Prostate gland (tissue), 2 donors: ENCODE measurements around the gene LDB1. TPM values are rescaled to one million over a fixed set of nuclear protein-coding genes. Genes with fewer than 3 reads are reported as not detected.

Experiments
- DNase-seq: peaks from one replicate; pipeline ENCODE4 v3.0.0-alpha.2; 2019; ENCODE audit warnings: low spot score
- H3K27ac ChIP-seq, 2 donors: fragments of 200-600 bp; sonication (generic); 2 replicates each; pipeline ENCODE4 v1.5.1; 2017 to 2019
- H3K27me3 ChIP-seq: fragments of 200-600 bp; sonication (generic); replicated peaks from 2 replicates; pipeline ENCODE4 v1.5.1; 2019; ENCODE audit not compliant: insufficient read depth
- H3K36me3 ChIP-seq, 2 donors: fragments of 200-600 bp; sonication (generic); 1 replicate in 1 of 2; 2 replicates in 1 of 2; pipeline versions ENCODE4 v1.5.1 to v1.8.1; 2017 to 2019
- H3K4me1 ChIP-seq: fragments of 200-600 bp; sonication (generic); replicated peaks from 2 replicates; pipeline ENCODE4 v1.5.1; 2019
- H3K4me3 ChIP-seq, 2 donors: fragments of 200-600 bp; sonication (generic); 2 replicates each; pipeline ENCODE4 v1.5.1; 2017 to 2019
- H3K9me3 ChIP-seq: fragments of 200-600 bp; sonication (generic); 2 replicates; pipeline ENCODE4 v1.5.1; 2017
- POLR2A ChIP-seq: fragments of 450-650 bp; IDR thresholded peaks from one replicate; pipeline ENCODE4 v1.6.1; 2016; ENCODE audit warnings: antibody characterized with exemption, mild to moderate bottlenecking
- POLR2AphosphoS5 ChIP-seq: sonication (generic); formaldehyde crosslinking; IDR thresholded peaks from one replicate; pipeline ENCODE4 v1.6.1; 2017; ENCODE audit warnings: antibody characterized with exemption
- WGBS: methylation state at CpG from one replicate; pipeline ENCODE4 v1.1.5; 2018; 5-methylcytosine and 5-hydroxymethylcytosine counted together
- intact Hi-C: fragments of 100-400 bp; cut with DNase I; formaldehyde crosslinking; loops from one replicate; pipeline ENCODE4 v1.14.2; 2022
- total RNA-seq, 2 donors: library from RNA; depleted of rRNA; stranded (reverse); fragments of >200 nt; gene quantifications; one replicate each; pipeline ENCODE4 v1.1.0, GENCODE V29; 2016
- TF ChIP-seq, protein P1 (sequence below), 4 experiments: fragments of 200-600 bp in 2 of 4; fragments of 450-650 bp in 2 of 4; sonication (generic) in 2 of 4; IDR thresholded peaks; 1 replicate in 3 of 4; 2 replicates in 1 of 4; pipeline ENCODE4 v1.5.1; 2016 to 2019; ENCODE audit warnings: antibody characterized with exemption in 4 of 4, mild to moderate bottlenecking in 2 of 4, moderate library complexity in 2 of 4

Gene LDB1
- total RNA-seq, 2 donors from 2014 or later = 55.0 to 91.5 TPM

DNA sequence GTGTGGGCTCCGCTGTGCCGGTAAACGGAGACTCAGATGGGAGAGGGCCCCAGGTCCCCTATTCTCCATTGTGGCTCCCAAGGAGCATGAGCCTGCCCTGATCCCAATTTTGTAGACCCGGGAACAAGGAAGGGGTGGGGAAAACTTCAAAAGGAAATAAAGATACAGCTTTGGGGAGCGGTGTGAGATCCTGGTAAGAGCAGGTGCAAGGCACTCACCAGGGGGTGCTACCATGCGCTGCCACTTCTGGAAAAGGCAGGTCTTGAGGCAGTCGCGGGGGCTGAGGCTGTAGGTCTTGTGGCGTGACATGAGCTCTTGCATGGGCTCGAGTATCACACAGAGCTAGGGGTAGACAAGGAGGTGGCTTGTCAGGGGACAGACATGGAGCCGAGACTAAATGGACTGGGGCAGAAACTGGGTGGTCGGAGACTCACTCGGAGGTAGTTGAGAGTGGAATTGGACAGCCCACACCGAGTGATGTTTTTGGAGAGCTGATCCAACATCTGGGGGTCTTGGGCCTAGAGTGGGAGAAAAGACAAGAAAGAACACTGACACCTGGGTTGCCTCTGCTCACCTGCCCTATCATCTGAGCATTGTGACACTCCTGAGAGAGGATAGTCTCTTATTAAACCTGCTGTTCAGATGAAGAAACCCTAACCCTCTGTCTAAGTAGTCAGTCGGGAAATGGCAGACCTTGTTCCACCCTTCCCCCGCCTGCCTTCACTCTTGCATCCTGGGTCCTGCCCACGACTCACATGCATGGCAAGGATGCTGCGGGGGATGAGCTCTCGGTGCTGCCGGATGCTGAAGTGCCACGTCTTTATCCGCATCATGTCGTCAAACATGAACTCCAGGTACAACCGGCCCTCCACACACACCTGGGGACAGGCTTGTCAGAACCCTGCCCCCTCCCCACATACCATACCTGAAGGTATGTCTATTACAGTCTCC lies 10.7 kb downstream of the LDB1 start:
- TF ChIP-seq, protein P1, sequence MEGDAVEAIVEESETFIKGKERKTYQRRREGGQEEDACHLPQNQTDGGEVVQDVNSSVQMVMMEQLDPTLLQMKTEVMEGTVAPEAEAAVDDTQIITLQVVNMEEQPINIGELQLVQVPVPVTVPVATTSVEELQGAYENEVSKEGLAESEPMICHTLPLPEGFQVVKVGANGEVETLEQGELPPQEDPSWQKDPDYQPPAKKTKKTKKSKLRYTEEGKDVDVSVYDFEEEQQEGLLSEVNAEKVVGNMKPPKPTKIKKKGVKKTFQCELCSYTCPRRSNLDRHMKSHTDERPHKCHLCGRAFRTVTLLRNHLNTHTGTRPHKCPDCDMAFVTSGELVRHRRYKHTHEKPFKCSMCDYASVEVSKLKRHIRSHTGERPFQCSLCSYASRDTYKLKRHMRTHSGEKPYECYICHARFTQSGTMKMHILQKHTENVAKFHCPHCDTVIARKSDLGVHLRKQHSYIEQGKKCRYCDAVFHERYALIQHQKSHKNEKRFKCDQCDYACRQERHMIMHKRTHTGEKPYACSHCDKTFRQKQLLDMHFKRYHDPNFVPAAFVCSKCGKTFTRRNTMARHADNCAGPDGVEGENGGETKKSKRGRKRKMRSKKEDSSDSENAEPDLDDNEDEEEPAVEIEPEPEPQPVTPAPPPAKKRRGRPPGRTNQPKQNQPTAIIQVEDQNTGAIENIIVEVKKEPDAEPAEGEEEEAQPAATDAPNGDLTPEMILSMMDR (IDR thresholded peaks at IDR 0.05) = no peak
- TF ChIP-seq POLR2AphosphoS5 (no peak), POLR2A (no peak)
- Histone ChIP-seq H3K36me3 (peaks cover 7 to 37% of the 10 kb centered on the region in 2 donors), H3K27ac (no peak overlapping the region), H3K4me3 (no peak overlapping the region), H3K9me3 (no peaks in the 10 kb centered on the region), H3K4me1 (peaks cover 10% of the 10 kb centered on the region), H3K27me3 (no peaks in the 10 kb centered on the region)
- intact Hi-C loops = loop anchor here (5.0 kb wide), 1 partner anchor 42 kb away; the partner anchor contains the start of gene HPS6
- no peak for DNase-seq
- 86% methylated on average over 24 of the region's 24 CpGs for WGBS

DNA sequence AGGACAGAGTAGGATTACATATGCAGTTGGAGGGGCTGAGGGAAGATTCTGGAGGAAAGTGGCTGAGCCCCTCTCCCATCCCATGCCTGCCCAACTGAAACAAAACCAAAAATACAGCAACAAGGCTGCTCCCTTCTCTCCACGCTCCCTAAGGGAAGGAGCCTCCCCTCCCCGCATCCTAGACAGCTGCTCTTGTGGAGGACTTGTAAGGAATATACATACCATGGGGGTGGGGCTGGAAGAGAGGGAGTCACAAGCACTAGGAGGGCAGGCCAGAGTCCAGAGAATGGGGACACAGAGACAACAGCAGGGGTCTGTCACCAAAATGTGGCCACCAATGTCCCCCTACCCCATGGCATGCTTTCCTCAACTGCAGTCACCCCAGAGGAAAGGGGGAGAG lies 13.2 kb downstream of the LDB1 start:
- Histone ChIP-seq H3K4me1 (no peaks in the 10 kb centered on the region), H3K27me3 (no peaks in the 10 kb centered on the region), H3K36me3 (peaks cover 7 to 37% of the 10 kb centered on the region in 2 donors), H3K4me3 (no peak overlapping the region), H3K9me3 (no peaks in the 10 kb centered on the region), H3K27ac (no peak overlapping the region)
- TF ChIP-seq, protein P1 (IDR thresholded peaks at IDR 0.05) = no peak
- TF ChIP-seq POLR2A (no peak), POLR2AphosphoS5 (no peak)
- DNase-seq = no peak
- 91% methylated on average over 2 of the region's 2 CpGs for WGBS
- intact Hi-C loops = no loop called here

DNA sequence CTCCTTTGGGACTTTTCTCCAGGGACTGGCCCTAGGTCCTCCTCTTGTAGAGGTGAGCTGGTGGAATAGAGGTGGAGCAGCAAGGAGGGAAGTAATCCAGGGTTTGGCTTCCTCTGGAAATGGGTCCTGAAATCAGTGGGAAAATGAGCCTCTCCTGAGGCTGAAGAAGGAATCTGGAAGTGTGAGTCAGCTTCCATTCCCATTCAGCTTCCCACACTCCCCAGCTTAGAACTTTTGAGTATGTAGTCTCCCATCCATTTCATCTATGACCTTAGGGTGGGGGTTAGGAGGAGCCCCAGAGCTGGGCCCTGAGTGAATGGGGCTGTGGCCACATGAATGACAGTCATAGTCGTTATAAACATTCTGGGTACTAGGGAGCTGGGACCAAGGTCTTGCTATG lies 17.7 kb downstream of the LDB1 start:
- Histone ChIP-seq H3K4me3 (no peak overlapping the region), H3K27me3 (no peaks in the 10 kb centered on the region), H3K9me3 (no peaks in the 10 kb centered on the region), H3K4me1 (no peaks in the 10 kb centered on the region), H3K36me3 (no peaks in the 10 kb centered on the region), H3K27ac (no peak overlapping the region)
- DNase-seq = no peak
- TF ChIP-seq, protein P1 (IDR thresholded peaks at IDR 0.05) = no peak
- TF ChIP-seq POLR2A (no peak), POLR2AphosphoS5 (no peak)
- intact Hi-C loops = no loop called here
- 75% methylated on average over 1 of the region's 1 CpG for WGBS

DNA sequence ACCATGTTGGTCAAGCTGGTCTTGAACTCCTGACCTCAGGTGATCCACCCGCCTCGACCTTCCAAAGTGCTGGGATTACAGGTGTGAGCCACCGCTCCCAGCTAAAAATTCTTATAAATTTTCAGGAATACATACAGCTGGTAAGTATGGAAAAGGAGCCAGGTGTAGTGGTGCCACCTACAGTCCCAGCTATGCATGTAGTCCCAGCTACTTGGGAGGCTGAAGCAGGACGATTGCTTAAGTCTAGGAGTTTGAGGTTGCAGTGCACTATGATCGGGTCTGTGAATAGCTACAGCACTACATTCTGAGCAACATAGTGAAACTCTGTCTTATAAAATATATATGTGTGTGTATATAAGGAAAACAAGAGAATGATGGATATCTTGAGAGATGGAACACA lies 19.0 kb downstream of the LDB1 start:
- intact Hi-C loops = no loop called here
- WGBS = 86% methylated on average over 5 of the region's 5 CpGs
- H3K36me3 ChIP-seq = no peaks in the 10 kb centered on the region
- DNase-seq = no peak
- H3K9me3 ChIP-seq = no peaks in the 10 kb centered on the region
- H3K4me1 ChIP-seq = no peaks in the 10 kb centered on the region
- H3K27me3 ChIP-seq = no peaks in the 10 kb centered on the region
- no peak overlapping the region for H3K27ac ChIP-seq
- H3K4me3 ChIP-seq = no peak overlapping the region
- TF ChIP-seq POLR2A (no peak), POLR2AphosphoS5 (no peak)
- TF ChIP-seq, protein P1 (IDR thresholded peaks at IDR 0.05) = no peak

DNA sequence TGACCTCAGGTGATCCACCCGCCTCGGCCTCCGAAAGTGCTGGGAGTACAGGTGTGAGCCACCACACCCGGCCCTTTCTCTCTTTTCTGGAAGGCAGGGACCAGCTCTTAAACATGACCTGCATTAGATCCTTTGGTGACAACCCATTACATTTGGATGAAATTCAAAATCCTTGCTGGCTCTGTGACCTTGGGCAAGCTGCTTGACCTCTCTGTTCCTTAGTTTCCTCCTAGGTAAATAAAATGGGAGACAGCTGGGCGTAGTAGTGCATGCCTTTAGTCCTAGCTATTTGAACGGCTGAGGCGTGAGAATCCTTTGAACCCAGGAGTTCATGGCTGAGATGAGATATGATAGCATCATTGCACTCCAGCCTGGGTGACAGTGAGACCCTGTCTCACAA lies 23.7 kb downstream of the LDB1 start:
- DNase-seq = no peak
- H3K36me3 ChIP-seq = no peaks in the 10 kb centered on the region
- H3K27me3 ChIP-seq = no peaks in the 10 kb centered on the region
- TF ChIP-seq, protein P1 (IDR thresholded peaks at IDR 0.05) = no peak
- TF ChIP-seq POLR2AphosphoS5 (no peak), POLR2A (no peak)
- 95% methylated on average over 7 of the region's 7 CpGs for WGBS
- no peak overlapping the region for H3K4me3 ChIP-seq
- no peaks in the 10 kb centered on the region for H3K9me3 ChIP-seq
- no peak overlapping the region for H3K27ac ChIP-seq
- H3K4me1 ChIP-seq = no peaks in the 10 kb centered on the region
- intact Hi-C loops = no loop called here
